ENCODE results near the gene GJD4.

Gene GJD4

GRCh38 chr10:35594115-35595079 is 10.7 kb upstream of the GJD4 start:
- no peak overlapping the region for H3K4me3 Mint-ChIP-seq
- DNase-seq (ENCODE audit: low spot score in 2 of 2) (no peak), ATAC-seq (no peak)
- H3K36me3 Mint-ChIP-seq = no peaks in the 10 kb centered on the region
- H3K27ac Mint-ChIP-seq = no peak overlapping the region
- peaks cover 12% of the 10 kb centered on the region for H3K9me3 Mint-ChIP-seq
- H3K4me1 Mint-ChIP-seq = no peaks in the 10 kb centered on the region

DNA sequence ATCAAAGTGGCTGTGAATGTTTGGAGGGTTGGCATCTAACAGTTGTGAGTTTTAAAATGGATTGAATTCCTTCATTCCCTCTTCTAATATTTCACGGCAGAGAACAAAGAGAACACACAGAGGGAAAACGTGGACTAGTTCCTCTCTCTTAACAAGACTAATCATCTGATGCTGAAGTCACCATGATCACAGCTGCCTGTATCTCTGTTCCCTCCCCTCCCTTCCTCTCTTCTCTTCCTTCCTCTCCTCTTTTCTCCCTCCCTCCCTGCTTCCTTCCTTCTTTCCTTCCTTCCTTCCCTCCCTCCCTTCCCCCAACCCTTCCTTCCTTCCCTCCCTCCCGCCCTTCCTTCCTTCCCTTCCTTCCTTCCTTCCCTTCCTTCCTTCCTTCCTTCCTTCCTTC is 10.0 kb upstream of the GJD4 start:
- Mint-ChIP-seq H3K27ac (no peak overlapping the region), H3K9me3 (peaks cover 12% of the 10 kb centered on the region), H3K36me3 (no peaks in the 10 kb centered on the region), H3K4me3 (no peak overlapping the region), H3K4me1 (no peaks in the 10 kb centered on the region)
- ATAC-seq = no peak
- no peak for DNase-seq (ENCODE audit: low spot score in 2 of 2)

GRCh38 chr10:35598379-35598778 is 6.8 kb upstream of the GJD4 start:
- no peaks in the 10 kb centered on the region for H3K36me3 Mint-ChIP-seq
- ATAC-seq (no peak), DNase-seq (ENCODE audit: low spot score in 2 of 2) (no peak)
- no peak overlapping the region for H3K27ac Mint-ChIP-seq
- H3K4me3 Mint-ChIP-seq = no peak overlapping the region
- no peaks in the 10 kb centered on the region for H3K4me1 Mint-ChIP-seq
- peaks cover 3% of the 10 kb centered on the region for H3K9me3 Mint-ChIP-seq

- Mint-ChIP-seq H3K27ac (no peak overlapping the region), H3K9me3 (peaks cover 3% of the 10 kb centered on the region), H3K4me3 (no peak overlapping the region), H3K36me3 (no peaks in the 10 kb centered on the region), H3K4me1 (no peaks in the 10 kb centered on the region)
- DNase-seq (ENCODE audit: low spot score in 2 of 2) (no peak), ATAC-seq (no peak)
These were observed 4.9 kb upstream of the GJD4 start for GRCh38 chr10:35600193-35600592.

DNA sequence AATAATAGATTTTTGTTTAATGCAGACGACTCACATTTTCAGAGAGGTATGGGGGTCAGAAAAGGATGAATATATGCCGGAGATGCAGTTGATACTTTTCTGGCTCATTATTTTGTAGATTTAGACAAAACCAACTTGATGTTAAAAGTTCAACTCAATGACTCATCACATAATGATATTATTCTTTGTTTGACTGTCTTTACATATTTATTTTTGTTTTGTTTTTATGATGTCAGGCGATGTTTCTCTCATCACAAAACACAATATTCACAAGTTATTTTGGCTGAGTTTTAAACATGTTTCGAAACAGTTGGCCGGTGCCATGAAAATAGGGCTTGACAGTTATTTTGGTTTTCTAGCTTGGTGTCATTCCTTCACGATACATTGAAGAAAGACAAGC is 1.3 kb downstream of the GJD4 start:
- H3K36me3 Mint-ChIP-seq = no peaks in the 10 kb centered on the region
- H3K4me1 Mint-ChIP-seq = peaks cover 11% of the 10 kb centered on the region
- no peak for DNase-seq (ENCODE audit: low spot score in 2 of 2)
- no peak for ATAC-seq
- H3K27ac Mint-ChIP-seq = no peak overlapping the region
- no peaks in the 10 kb centered on the region for H3K9me3 Mint-ChIP-seq
- no peak overlapping the region for H3K4me3 Mint-ChIP-seq

- H3K36me3 Mint-ChIP-seq = no peaks in the 10 kb centered on the region
- DNase-seq (ENCODE audit: low spot score in 2 of 2) (no peak), ATAC-seq (peak; percentile 61)
- no peak overlapping the region for H3K27ac Mint-ChIP-seq
- peak overlapping the region; percentile 65 for H3K4me3 Mint-ChIP-seq
- H3K9me3 Mint-ChIP-seq = no peaks in the 10 kb centered on the region
- peaks cover 11% of the 10 kb centered on the region for H3K4me1 Mint-ChIP-seq
These were observed 2.6 kb downstream of the GJD4 start for GRCh38 chr10:35607475-35608327.

GRCh38 chr10:35608328-35608672 is 3.2 kb downstream of the GJD4 start:
- H3K27ac Mint-ChIP-seq = no peak overlapping the region
- no peaks in the 10 kb centered on the region for H3K36me3 Mint-ChIP-seq
- ATAC-seq (no peak), DNase-seq (ENCODE audit: low spot score in 2 of 2) (no peak)
- no peaks in the 10 kb centered on the region for H3K9me3 Mint-ChIP-seq
- peak overlapping the region; percentile 65 for H3K4me3 Mint-ChIP-seq
- H3K4me1 Mint-ChIP-seq = peaks cover 11% of the 10 kb centered on the region

GRCh38 chr10:35611750-35612149 is 6.6 kb downstream of the GJD4 start:
- H3K9me3 Mint-ChIP-seq = no peaks in the 10 kb centered on the region
- ATAC-seq (no peak), DNase-seq (ENCODE audit: low spot score in 2 of 2) (no peak)
- no peaks in the 10 kb centered on the region for H3K36me3 Mint-ChIP-seq
- H3K4me3 Mint-ChIP-seq = no peak overlapping the region
- no peak overlapping the region for H3K27ac Mint-ChIP-seq
- H3K4me1 Mint-ChIP-seq = peaks cover 11% of the 10 kb centered on the region

- peaks cover 4% of the 10 kb centered on the region for H3K4me1 Mint-ChIP-seq
- H3K27ac Mint-ChIP-seq = no peak overlapping the region
- H3K9me3 Mint-ChIP-seq = no peaks in the 10 kb centered on the region
- ATAC-seq (no peak), DNase-seq (ENCODE audit: low spot score in 2 of 2) (no peak)
- no peaks in the 10 kb centered on the region for H3K36me3 Mint-ChIP-seq
- H3K4me3 Mint-ChIP-seq = no peak overlapping the region
These were observed 7.4 kb downstream of the GJD4 start for GRCh38 chr10:35612385-35613106.

- Mint-ChIP-seq H3K36me3 (no peaks in the 10 kb centered on the region), H3K27ac (no peak overlapping the region), H3K4me3 (no peak overlapping the region), H3K4me1 (no peaks in the 10 kb centered on the region), H3K9me3 (no peaks in the 10 kb centered on the region)
- no peak for ATAC-seq
- DNase-seq (ENCODE audit: low spot score in 2 of 2) = no peak
These were observed 7.9 kb downstream of the GJD4 start for GRCh38 chr10:35613107-35613440.

DNA sequence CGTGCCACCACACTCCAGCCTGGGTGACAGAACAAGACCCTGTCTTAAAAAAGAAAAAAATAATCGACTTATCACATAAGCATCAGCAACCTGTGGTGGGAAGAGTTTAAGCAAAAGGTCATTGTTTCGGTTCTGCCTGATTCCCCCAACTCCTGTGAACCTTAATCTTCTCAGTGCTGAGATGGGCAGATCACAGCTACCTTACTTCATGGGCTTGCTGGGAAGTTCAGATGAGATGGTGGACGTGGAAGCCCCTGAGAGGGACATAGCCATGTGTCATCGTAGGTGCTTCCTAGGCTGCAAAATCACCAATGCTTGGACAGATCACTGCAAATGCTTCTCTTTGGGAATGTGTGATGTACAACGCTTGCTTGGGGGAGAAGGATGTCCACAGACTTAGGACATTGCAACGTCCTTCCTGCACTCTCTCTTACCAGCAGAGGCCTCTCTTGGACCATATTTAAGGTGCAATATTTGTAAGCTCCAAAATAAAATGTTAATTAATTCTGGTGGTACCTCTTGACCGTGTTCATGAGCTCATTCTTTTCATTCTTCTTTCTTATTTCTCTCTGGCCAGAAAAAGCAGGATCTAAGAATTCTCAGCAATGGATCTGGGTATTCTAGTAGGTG is 8.6 kb downstream of the GJD4 start:
- Mint-ChIP-seq H3K36me3 (no peaks in the 10 kb centered on the region), H3K4me1 (no peaks in the 10 kb centered on the region), H3K9me3 (no peaks in the 10 kb centered on the region), H3K4me3 (no peak overlapping the region), H3K27ac (no peak overlapping the region)
- no peak for DNase-seq (ENCODE audit: low spot score in 2 of 2)
- no peak for ATAC-seq

- no peak overlapping the region for H3K27ac Mint-ChIP-seq
- no peak for ATAC-seq
- H3K4me3 Mint-ChIP-seq = no peak overlapping the region
- no peaks in the 10 kb centered on the region for H3K4me1 Mint-ChIP-seq
- no peaks in the 10 kb centered on the region for H3K36me3 Mint-ChIP-seq
- no peaks in the 10 kb centered on the region for H3K9me3 Mint-ChIP-seq
- DNase-seq (ENCODE audit: low spot score in 2 of 2) = no peak
These were observed 9.2 kb downstream of the GJD4 start for GRCh38 chr10:35614312-35614711.

- DNase-seq (ENCODE audit: low spot score in 2 of 2) = no peak
- Mint-ChIP-seq H3K4me3 (no peak overlapping the region), H3K36me3 (no peaks in the 10 kb centered on the region), H3K27ac (no peak overlapping the region), H3K4me1 (no peaks in the 10 kb centered on the region), H3K9me3 (no peaks in the 10 kb centered on the region)
- no peak for ATAC-seq
These were observed 21.9 kb downstream of the GJD4 start for GRCh38 chr10:35626971-35627507.

DNA sequence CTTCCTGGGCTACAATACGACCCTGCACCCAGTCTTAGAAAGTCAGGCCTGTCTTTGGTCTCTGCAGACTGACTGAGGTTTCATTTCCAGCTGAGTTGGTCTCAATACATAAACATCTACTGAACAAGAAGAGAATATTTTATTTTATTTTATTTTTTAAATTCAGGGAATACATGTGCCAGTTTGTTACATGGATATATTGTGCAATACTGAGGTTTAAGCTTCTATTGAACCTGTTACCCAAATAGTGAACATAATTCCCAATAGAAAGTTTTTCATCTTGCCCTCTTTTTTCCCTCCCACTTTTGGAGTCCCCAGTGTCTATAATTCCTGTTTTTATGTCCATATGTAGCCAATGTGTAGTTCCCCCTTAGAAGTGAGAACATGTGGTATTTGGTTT is 26.3 kb downstream of the GJD4 start:
- no peak for DNase-seq (ENCODE audit: low spot score in 2 of 2)
- Mint-ChIP-seq H3K36me3 (no peaks in the 10 kb centered on the region), H3K4me3 (no peak overlapping the region), H3K27ac (no peak overlapping the region), H3K4me1 (no peaks in the 10 kb centered on the region), H3K9me3 (no peaks in the 10 kb centered on the region)
- ATAC-seq = no peak

- no peak for ATAC-seq
- no peaks in the 10 kb centered on the region for H3K4me1 Mint-ChIP-seq
- no peak overlapping the region for H3K4me3 Mint-ChIP-seq
- no peaks in the 10 kb centered on the region for H3K9me3 Mint-ChIP-seq
- H3K36me3 Mint-ChIP-seq = no peaks in the 10 kb centered on the region
- no peak for DNase-seq (ENCODE audit: low spot score in 2 of 2)
- H3K27ac Mint-ChIP-seq = no peak overlapping the region
These were observed 26.9 kb downstream of the GJD4 start for GRCh38 chr10:35632027-35632426.
